HG03432 (cell line): Measurements from ENCODE around the gene PLCH1.

Experiments
- ATAC-seq: cut with Tn5 transposase; IDR thresholded peaks from one replicate; pipeline ENCODE4 v1.9.1; 2021; ENCODE audit warnings: mild to moderate bottlenecking, moderate library complexity; ENCODE audit not compliant: unreplicated experiment

The PLCH1 gene

DNA sequence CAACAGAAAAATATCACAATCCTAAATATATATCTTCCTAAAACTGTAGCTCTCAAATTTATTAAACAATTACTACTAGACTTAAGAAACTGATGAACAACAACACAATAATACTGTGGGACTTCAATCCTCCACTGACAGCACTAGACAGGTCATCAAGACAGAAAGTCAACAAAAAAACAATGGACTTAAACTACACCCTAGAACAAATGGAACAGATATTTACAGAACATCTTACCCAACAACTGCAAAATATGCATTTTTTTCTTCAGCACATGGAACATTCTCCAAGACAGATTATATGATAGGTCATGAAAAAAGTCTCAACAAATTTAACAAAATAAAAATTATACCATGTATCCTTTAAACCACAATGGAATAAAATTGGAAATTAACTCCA lies 133.4 kb downstream of the PLCH1 start:
- ATAC-seq, result no peak

DNA sequence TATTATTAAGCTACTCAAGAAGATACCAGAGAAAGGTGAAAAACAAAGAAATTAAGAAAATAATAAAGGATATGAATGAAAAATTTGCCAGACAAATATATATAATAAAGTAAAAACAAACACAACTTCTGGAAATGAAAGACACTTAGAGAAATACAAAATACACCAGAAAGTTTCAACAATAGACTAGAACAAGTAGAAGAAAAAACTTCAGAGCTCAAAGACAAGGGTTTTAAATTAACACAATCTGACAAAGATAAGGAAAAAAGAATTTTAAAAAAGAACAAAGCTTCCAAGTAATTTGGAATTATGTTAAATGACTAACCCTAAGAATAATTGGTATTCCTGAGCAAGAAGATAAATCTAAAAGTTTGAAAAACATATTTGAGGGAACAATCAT lies 135.3 kb downstream of the PLCH1 start:
- ATAC-seq, result no peak

DNA sequence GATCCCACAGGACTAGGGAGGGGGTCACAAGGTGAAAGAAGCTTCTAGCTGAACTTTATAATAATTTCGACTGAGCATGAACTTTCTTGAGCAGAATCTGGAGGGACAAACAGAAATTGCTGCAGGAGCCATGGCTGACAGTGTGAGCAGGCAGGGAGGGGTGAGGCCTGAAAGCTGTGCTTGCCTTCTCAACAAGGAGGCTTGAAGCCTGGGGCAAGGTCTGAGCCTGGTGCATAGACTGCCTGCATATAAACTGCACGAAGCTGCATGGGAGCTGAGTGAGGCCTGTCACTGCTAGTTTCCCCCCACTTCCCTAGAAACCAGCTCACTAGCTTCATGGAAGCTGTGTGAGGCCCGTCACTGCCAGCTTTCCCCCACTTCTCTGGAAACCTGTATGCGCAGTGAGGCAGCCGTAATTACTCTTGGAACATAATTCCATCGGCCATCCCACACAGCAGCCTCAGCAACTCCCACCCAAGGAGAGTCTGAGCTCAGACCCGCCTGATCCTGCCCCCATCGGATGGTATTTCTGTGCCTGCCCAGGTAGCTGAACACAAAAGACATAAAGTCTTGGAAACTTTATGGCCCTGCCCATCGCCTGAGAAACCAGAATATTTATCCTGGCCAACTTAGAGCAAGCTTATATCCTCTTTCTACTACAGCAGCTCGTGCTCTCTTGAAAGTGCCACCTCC lies 136.5 kb downstream of the PLCH1 start:
- ATAC-seq, result no peak

DNA sequence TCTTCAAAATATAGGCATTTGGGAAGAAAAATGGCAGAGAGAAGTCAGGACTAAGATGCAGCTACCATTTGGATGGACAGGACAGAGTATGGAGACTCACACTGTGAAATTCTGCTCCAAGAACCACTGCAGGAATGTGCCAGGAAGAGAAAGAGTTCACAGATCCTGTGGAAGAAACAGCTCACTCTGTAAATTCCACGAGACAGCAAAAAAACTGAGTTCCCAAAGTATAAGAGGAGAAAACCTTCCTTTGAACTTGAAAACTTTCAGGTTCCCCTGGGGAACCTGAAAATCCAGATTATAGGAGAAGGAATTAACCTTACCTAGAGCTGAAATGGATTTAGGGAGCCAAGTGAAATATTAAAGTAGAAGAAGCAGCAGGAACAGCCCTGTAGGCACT lies 137.1 kb downstream of the PLCH1 start:
- ATAC-seq, result no peak

DNA sequence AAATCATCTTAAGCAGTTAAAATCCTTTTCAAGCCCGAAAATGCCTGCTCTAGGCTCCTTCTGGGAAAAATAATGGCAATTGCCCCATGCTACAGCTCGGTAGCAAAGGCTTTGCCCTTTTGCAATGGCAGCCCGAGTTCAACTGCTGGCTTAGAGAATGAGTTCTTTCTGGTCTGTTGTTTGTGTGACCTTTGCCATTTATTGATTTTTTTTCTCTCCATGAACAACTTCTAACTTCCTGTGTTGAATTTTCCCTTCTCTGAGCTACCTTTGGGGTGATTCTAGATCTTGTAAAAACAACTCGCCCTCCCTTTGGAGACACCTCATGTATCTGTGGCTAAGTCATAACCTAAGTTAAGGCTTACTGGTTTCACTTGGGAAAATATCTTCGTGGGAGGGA lies 139.3 kb downstream of the PLCH1 start:
- no peak for ATAC-seq

DNA sequence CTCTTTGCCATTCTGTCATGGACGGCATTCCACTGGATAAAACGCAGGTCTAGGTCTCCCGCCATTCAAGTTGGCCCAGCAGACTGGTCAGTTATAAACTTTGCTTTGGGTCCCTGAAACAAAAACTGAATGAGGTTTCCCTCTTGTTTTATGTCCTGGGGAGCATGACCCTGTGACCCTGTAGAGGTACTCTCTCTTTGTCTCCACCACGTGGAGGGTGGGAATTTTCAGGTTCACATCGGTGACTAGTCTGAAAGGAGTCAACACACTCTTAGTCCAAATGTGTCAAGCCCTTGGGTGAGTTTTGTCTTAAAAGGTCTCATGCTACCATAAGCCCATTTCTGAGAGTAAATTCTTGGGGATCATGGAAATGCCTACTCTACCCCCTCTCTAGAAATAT lies 139.9 kb downstream of the PLCH1 start:
- no peak for ATAC-seq

DNA sequence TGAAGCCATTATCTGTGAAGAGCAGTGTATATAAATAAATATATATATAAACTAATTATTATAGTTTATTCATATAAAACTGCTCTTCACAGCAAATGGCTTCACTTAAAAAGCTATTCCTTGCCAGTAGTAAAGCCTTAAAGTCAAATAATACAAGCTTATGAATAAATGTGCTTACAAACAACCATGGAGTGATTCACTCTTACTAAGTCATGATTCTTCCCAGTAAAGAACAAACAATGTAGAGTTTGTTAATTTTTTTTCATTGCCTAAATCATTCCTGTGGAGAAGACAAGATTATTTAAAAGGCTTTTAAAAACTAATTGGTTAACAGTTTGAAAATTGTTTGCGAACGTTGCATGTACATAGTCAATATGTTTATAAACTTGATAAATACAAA lies 140.7 kb downstream of the PLCH1 start:
- ATAC-seq, result no peak

DNA sequence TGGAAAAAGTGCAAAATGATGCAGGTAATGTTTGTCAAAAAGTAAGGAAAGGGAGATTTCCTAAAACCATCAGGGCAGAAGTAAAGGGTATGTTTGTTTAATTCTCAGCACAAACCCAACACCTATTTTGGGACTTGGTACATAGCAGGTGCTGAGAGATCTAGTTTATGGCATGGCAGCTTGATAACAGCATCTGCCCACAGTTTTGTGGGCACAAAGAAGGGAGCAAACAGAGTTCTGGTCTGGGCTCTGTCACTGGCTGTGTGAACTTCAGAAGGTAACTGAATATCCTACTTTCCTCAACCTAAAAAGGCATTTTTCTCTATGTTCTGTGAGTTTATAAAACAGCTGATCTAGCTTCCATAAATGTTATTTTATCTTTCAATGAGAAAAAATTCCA lies 141.6 kb downstream of the PLCH1 start:
- ATAC-seq, result no peak

DNA sequence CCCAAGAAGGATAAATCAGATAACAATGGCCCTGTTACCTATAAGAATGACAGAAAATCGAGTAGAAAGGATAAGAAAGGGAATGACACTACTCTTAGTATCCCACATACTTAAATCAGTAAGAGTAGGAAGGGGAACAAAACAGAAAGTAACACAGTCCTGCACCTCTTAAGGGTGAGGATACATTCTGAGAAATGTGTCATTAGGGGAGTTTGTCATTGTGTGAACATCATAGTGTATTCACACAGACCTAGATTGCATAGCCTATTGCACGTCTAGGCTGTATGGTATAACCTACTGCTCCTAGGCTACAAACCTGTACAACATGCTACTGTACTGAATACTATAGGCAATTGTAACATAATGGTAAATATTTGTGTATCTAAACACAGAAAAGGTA lies 142.6 kb downstream of the PLCH1 start:
- ATAC-seq, result no peak

DNA sequence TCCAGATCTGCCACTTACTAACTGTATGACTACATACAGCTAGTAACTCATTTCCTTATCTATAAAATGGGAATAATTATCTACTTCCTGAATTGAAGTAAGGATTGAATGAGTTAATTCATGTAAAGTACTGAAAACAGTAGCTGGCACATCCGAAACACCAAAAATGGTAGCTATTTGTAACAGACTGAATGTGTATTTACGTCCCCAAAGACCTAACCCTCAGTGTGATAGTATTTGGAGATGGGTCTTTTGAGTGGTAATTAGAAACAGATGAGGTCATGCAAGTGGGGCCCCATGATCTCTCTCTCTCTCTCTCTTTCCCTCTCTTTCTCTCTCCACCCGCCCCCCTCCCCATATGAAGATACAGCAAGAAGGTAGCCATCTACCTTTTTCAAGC lies 146.2 kb downstream of the PLCH1 start:
- ATAC-seq, result no peak

DNA sequence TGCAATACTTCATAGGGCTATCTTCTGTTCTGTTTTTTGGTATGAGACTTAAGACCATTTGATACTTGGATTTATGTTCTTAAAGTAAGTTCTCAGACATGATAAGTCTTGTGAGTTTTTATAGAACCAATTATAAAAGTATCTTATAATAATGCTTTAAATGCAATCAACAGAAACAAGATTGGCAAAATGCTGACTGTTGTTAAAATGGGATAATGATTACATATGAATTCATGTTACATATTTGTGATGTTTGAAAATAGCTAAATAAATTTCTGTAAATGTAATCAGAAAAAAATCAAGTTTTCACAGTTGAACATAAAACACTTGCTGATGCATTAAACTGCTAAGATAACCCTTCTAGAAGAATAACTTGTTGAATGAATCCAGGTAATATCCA lies 148.3 kb downstream of the PLCH1 start:
- ATAC-seq, result no peak

DNA sequence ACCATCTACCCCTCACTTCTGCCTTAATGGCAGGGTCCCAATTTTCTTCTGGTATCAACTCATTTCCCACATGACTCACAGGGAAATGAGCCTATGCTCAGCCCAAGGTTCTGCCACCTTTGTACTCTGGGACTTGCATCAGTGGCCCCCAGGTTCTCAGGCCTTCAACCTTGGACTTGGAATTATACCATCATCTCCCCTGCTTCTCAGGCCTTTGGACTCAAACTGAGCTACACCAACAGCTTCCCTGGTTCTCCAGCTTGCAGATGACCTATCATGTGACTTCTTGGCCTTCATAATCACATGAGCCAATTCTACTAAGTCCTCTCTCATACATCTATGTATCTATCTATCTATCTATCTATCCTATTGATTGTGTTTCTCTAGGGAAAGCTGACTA lies 149.5 kb downstream of the PLCH1 start:
- no peak for ATAC-seq

DNA sequence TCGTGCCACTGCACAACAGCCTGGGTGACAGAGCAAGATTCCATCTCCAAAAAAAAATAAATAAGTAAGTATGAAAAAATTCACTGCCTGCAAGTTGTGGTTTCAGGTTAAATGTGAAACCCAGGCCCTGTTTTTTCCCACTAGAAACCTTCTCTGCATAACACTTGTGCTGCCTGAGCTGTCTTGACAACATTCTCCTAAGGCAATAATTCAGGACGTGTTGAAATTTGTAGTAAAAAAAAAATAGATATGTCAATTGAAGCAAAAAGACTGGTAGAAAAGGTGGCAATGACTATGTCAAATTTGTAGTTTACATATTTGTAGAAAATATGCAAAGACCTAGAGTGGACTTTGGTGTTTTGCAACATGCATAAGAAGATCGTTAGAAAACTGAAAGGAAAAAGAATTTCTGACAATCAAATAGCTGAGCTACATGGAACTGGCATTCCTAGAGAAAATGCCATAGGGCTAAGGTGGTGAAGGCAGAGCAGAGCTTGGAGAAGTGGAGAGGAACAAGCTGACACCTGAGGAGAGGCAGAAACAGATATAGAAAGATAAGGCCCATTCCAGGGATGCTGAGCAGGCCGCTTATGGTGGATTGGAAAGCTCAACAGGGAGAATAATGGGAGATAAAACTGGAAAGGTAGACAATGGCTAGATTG lies 150.2 kb downstream of the PLCH1 start:
- ATAC-seq, result no peak

DNA sequence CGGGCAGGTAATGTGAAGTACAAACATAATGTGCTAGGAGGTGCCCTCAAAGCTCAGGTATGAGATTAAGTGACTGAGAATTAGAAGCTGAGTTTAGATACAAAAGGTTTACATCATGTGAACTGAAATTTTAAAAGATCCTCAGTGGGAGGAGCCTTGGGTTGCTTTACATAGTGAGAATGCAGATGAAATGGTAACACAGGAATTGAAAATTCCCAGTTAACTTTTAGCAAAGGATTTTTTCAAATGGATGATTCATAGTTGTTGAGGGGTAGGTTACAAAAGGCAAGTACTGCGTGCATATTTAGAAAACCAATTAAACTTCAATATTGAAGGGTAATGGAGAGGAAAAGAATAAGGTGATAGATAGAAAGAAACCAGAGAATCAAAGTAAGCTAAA lies 157.3 kb downstream of the PLCH1 start:
- no peak for ATAC-seq

DNA sequence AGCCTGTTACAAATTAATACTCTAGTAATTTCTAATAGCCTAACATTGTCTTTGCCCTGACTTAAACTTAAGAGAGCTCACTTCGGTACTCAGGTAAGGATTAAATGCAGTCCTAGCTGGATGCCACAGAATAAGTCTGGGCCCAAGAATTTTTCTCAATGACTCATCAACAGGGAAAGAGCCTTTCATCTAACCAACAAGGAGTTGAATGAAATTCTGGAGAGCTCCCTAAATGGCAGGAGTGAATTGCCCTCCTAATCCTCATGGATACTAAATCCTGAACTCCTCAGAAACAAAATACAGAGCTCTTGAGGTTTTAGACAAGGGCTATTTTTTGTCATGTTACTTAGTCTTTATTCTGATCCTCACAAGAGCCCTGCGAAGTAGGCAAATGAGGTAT lies 159.5 kb downstream of the PLCH1 start:
- ATAC-seq, result no peak

DNA sequence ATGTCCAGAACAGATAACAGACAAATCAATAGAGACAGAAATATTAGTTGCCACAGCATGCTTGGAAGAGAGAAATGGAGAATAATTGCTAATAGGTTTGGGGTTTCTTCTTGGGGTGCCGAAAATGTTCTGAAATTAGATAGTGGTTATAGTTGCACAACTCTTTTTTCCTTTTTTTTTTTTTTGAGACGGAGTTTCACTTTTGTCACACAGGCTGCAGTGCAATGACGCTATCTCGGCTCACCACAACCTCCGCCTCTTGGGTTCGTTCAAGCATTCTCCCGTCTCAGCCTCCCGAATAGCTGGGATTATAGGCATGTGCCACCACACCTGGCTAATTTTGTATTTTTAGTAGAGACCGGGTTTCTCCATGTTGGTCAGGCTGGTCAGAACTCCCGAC lies 163.3 kb downstream of the PLCH1 start:
- no peak for ATAC-seq

DNA sequence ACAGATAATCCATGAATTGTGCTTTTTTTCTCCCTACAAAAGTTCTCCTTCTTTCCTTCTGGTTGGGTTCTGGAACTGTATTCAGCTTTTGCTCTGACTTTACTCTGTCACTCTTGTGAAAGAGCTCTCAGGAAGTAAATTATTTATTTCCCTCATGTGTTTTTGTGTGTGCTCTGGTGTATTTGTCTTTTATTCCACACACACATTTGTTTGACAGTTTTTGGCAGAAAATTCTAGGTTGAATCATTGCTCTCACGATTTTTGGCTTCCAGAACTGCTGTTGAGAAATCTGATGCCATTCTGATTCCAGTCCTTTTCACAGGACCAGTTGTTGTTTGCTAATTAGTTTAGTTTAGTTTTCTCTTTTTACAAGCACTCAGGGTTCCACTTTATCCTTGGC lies 172.8 kb downstream of the PLCH1 start:
- no peak for ATAC-seq

DNA sequence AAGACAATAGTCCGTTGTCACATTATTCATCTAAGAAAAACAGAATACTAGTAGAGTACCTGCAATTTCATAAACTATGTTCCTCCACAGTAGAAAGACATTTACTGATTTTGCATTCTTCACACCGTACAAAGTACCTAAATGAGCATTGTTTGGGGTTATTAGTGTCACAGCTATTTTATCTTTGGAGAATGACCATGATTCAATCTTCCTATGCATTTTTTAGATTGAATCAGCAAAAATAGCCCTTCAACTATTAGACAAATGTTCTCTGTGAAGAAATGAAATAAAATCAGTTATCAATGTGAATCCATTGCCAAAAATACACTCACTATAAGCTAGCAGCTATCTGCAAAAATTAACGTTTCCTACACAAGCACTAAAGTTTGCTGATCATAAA lies 176.6 kb downstream of the PLCH1 start:
- no peak for ATAC-seq

DNA sequence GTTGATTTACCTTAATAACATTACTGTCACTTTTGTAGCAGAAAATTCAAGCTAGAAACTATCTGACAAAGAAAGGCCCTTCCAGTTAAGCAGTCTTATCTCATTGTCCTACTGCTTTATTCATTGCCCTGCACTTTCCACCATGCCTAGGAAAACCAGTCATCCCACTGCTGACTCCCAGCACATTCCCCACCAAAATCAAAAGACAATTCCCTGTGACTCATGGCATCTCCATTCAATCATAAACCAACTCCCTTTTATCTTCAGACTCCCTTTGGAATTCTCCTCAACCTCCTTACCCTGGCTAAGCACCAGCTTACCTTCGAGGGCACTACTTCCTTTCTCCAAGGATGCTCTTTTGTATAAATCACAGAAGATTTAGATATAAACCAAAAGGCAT lies 184.3 kb downstream of the PLCH1 start:
- ATAC-seq, result no peak

DNA sequence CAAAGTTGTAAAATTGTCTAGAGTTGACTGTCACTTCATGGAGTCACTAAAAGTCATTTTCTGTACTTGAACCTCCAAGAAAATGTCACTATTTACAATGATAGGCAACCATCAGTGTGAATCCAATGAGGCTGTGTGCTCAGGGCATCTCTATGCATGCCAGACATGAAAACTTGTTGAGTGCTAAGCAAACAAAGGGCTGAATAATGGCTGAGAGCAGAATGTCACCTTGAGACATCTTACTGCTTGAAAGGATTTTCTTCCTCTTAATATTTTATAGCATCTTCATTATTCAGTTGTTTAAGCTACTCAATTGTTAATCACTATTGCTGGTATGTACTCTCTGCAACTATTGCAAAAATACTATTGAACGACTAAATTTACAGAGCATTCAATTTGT lies 184.7 kb downstream of the PLCH1 start:
- ATAC-seq, result no peak

DNA sequence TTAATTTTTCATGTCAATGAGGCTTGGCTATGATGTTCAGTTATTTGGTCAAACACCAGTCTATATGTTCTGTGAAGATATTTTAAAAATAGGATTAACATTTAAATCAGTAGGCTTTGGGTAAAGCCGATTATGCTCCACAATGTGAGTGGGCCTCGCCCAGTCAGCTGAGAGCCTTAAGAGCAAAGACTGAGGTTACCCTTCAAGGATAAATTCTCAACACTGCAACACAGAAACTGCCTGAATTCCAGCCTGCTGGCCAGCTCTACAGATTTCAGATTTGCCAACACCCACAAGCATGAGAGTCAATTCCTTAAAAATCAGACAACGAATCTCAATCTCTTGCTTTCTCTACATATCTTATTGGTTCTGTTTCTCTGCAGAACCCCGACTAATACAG lies 188.3 kb downstream of the PLCH1 start:
- no peak for ATAC-seq

DNA sequence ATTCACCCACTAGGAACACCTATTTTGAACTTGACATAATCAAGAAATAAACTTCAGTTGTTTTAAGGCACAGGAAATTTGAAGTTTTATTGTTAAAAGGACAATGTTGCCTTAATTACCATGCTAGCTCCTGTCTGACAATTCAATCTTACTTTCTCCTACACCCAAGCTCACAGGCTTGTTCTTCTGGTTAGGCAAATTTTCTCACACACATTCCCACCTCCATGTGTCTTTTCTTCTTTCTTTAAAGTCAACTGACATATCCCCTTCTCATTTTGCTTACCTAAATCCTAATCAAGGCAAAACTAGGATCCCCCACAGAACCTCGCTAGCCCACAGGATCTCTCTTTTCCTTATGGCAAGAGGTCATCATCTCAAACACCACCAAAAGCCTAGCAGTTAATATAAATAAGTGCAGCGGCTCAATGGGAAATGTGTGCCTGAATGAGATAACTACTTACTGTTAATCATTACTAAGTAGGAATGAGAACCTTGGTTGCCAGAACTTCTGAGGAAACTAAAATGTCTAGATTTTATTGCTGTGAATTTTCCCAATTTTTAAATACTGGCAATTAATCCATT lies 189.3 kb downstream of the PLCH1 start:
- ATAC-seq, result no peak
